Endothelial cell of umbilical vein (primary cell): ENCODE results near the gene NR2E3. TPM values are rescaled to one million over a fixed set of nuclear protein-coding genes. Genes with fewer than 3 reads are reported as not detected.

Experiments used
- BruUV-seq: library from RNA; stranded (reverse); fragments of 400-500 nt; replicated peaks from 2 replicates; lab custom pipeline; 2021; lab: Mats Ljungman, UMichigan
- CTCF ChIA-PET: fragments of 300-600, 350-600 bp; sonication (Branson Sonifier 250); formaldehyde crosslinking; loops from one replicate; lab custom pipeline; 2021; ENCODE audit warnings: antibody characterized with exemption, inconsistent platforms; lab: Charles Lee
- POLR2A ChIA-PET: fragments of 300-600, 350-600 bp; sonication (Branson Sonifier 250); formaldehyde crosslinking; loops from one replicate; lab custom pipeline; 2021; ENCODE audit warnings: antibody characterized with exemption, inconsistent platforms; lab: Charles Lee
- DNase-seq: peaks from one replicate; pipeline ENCODE4 v3.0.0-alpha.2; 2011; ENCODE audit warnings: low read depth, low spot score
- FAIRE-seq: peaks from 2 replicates; lab custom pipeline; 2011; peaks lifted over from hg19 to GRCh38; lab: Jason Lieb, UNC
- H2AFZ ChIP-seq: 2 replicates; pipeline ENCODE4 v1.6.0; 2012; ENCODE audit warnings: low read depth, low read length, control low read depth, inconsistent platforms
- H3K27ac ChIP-seq: 2 replicates; pipeline ENCODE4 v1.5.1; 2011; ENCODE audit warnings: low read depth, mild to moderate bottlenecking, control low read depth, low read length, moderate library complexity; ENCODE audit not compliant: insufficient read depth
- H3K27me3 ChIP-seq, 2 experiments: 2 replicates each; pipeline versions ENCODE4 v1.6.0 to v1.6.1; 2011; ENCODE audit warnings: low read length in 2 of 2, mixed read lengths in 1 of 2; ENCODE audit not compliant: control insufficient read depth in 2 of 2, insufficient read depth in 2 of 2
- H3K36me3 ChIP-seq, 2 experiments: 2 replicates in 1 of 2; 3 replicates in 1 of 2; pipeline ENCODE4 v1.5.1; 2011; ENCODE audit warnings: low read length in 2 of 2, mild to moderate bottlenecking in 1 of 2, moderate library complexity in 1 of 2; ENCODE audit not compliant: control insufficient read depth in 2 of 2, insufficient read depth in 2 of 2; ENCODE audit errors: extremely low read depth in 1 of 2
- H3K4me1 ChIP-seq: 3 replicates; pipeline ENCODE4 v1.5.1; 2011; ENCODE audit warnings: mild to moderate bottlenecking, low read length; ENCODE audit not compliant: control insufficient read depth, insufficient read depth; ENCODE audit errors: extremely low read depth
- H3K4me2 ChIP-seq: 2 replicates; pipeline ENCODE4 v1.6.1; 2011; ENCODE audit warnings: low read length, control low read depth, mixed read lengths; ENCODE audit not compliant: insufficient read depth
- H3K4me3 ChIP-seq, 3 experiments: fragments of 200-600 bp in 1 of 3; sonication (generic), shearing (Covaris generic) in 1 of 3; replicated peaks in 1 of 3; 2 replicates each; pipeline ENCODE4 v1.5.1; 2011 to 2016; ENCODE audit warnings: control low read depth in 3 of 3, low read length in 3 of 3, mild to moderate bottlenecking in 2 of 3, inconsistent platforms in 1 of 3, low read depth in 1 of 3, moderate library complexity in 1 of 3; ENCODE audit not compliant: insufficient read depth in 1 of 3
- H3K79me2 ChIP-seq: 2 replicates; pipeline ENCODE4 v1.6.0; 2012; ENCODE audit warnings: low read length, inconsistent platforms; ENCODE audit not compliant: control insufficient read depth, insufficient read depth
- H3K9ac ChIP-seq: replicated peaks from 2 replicates; pipeline ENCODE3; 2011; ENCODE audit warnings: low read length, control low read depth; ENCODE audit not compliant: insufficient read depth; ENCODE audit errors: extremely low read depth
- H3K9me1 ChIP-seq: replicated peaks from 3 replicates; pipeline ENCODE4 v1.6.0; 2011; ENCODE audit warnings: mild to moderate bottlenecking, low read length; ENCODE audit not compliant: control insufficient read depth, insufficient read depth; ENCODE audit errors: extremely low read depth
- H3K9me3 ChIP-seq: replicated peaks from 2 replicates; pipeline ENCODE4 v1.5.1; 2012; ENCODE audit warnings: low read length, inconsistent platforms; ENCODE audit not compliant: control insufficient read depth, insufficient read depth
- H4K20me1 ChIP-seq: replicated peaks from 2 replicates; pipeline ENCODE3; 2011; ENCODE audit warnings: mild to moderate bottlenecking, low read length; ENCODE audit not compliant: control insufficient read depth, insufficient read depth; ENCODE audit errors: extremely low read depth
- CTCF ChIP-seq, 2 donors: IDR thresholded peaks; 1 replicate in 1 of 2; 2 replicates in 1 of 2; pipeline ENCODE4 v1.5.1; 2011; ENCODE audit warnings: low read length in 2 of 2, mild to moderate bottlenecking in 2 of 2, moderate library complexity in 2 of 2, control low read depth in 1 of 2, inconsistent platforms in 1 of 2, low read depth in 1 of 2; ENCODE audit not compliant: insufficient read depth in 1 of 2; ENCODE audit errors: extremely low read depth in 1 of 2
- EZH2 ChIP-seq: IDR thresholded peaks from 2 replicates; pipeline ENCODE4 v1.6.1; 2012; ENCODE audit warnings: borderline replicate concordance, low read depth, mild to moderate bottlenecking, moderate library complexity, low read length, inconsistent platforms; ENCODE audit not compliant: severe bottlenecking
- FOS ChIP-seq: IDR thresholded peaks from 2 replicates; pipeline ENCODE4 v1.6.1; 2011; ENCODE audit warnings: mild to moderate bottlenecking, low read length, moderate library complexity, borderline replicate concordance; ENCODE audit not compliant: insufficient read depth
- GATA2 ChIP-seq: IDR thresholded peaks from 2 replicates; pipeline ENCODE4 v1.7.0; 2011; ENCODE audit warnings: low read depth, mild to moderate bottlenecking, moderate library complexity, mixed read lengths, low read length; ENCODE audit not compliant: insufficient read length, insufficient read depth
- JUN ChIP-seq: IDR thresholded peaks from 2 replicates; pipeline ENCODE4 v1.6.1; 2011; ENCODE audit warnings: borderline replicate concordance, low read depth; ENCODE audit not compliant: insufficient read length, insufficient read depth
- MAX ChIP-seq: IDR thresholded peaks from 2 replicates; pipeline ENCODE4 v1.6.1; 2011; ENCODE audit not compliant: insufficient read depth, insufficient read length
- MYC ChIP-seq: IDR thresholded peaks from one replicate; pipeline ENCODE4 v1.6.1; 2011; ENCODE audit warnings: mild to moderate bottlenecking, low read depth, low read length
- POLR2A ChIP-seq: IDR thresholded peaks from 2 replicates; pipeline ENCODE4 v1.6.1; 2012; ENCODE audit warnings: low read depth, mild to moderate bottlenecking, control low read depth, low read length
- POLR2AphosphoS5 ChIP-seq: IDR thresholded peaks from 2 replicates; pipeline ENCODE4 v1.6.1; 2012; ENCODE audit warnings: low read depth, mild to moderate bottlenecking, control low read depth, low read length, moderate library complexity; ENCODE audit not compliant: insufficient read depth
- dilution Hi-C: fragments of 300-500 bp; cut with MboI; formaldehyde crosslinking; loops from one replicate; pipeline ENCODE4 v1.15.0; 2019; ENCODE audit warnings: low sequenced_read_pairs; ENCODE audit not compliant: extremely low pct_ligation_motif_present
- intact Hi-C: fragments of 100-400 bp; cut with micrococcal nuclease; formaldehyde crosslinking; loops from one replicate; pipeline ENCODE4 v1.10.0; 2022
- polyA plus RNA-seq, 4 experiments: library from polyadenylated mRNA; depleted of rRNA in 3 of 4; stranded (reverse) in 3 of 4; unstranded in 1 of 4; fragments of >200 nt; gene quantifications; 2 replicates each; pipeline versions ENCODE4 v1.2.1 to v1.2.3, GENCODE V29; 2011 to 2012; ENCODE audit warnings: missing spikeins in 1 of 4
- total RNA-seq: library from RNA; stranded (reverse); gene quantifications from 2 replicates; pipeline ENCODE4 v1.2.3, GENCODE V29; 2021

Gene NR2E3
- total and polyA plus RNA-seq, 2 donors (not counting 3 experiments of a cell fraction or from before 2014, with no cell fraction given): 0.04 to 0.38 TPM

GRCh38 chr15:71811752-71812735, 1.7 kb downstream of the NR2E3 start:
- no peak overlapping the region for H3K4me2 ChIP-seq
- H3K27me3 ChIP-seq: no peaks in the 10 kb centered on the region
- H4K20me1 ChIP-seq: no peaks in the 10 kb centered on the region
- no peak overlapping the region for H2AFZ ChIP-seq
- no peaks in the 10 kb centered on the region for H3K79me2 ChIP-seq
- CTCF ChIA-PET: interaction anchor here (1.5 kb wide), 1 partner anchor 344 kb away, joined by 3 read pairs; no protein-coding TSS in a partner anchor
- H3K27ac ChIP-seq: no peak overlapping the region
- intact Hi-C loops (no loop called here), dilution Hi-C loops (no loop called here)
- no peaks in the 10 kb centered on the region for H3K9me1 ChIP-seq
- FAIRE-seq (no peak), DNase-seq (no peak)
- H3K9me3 ChIP-seq: no peaks in the 10 kb centered on the region
- TF ChIP-seq POLR2A: no peak
- no peaks in the 10 kb centered on the region for H3K36me3 ChIP-seq
- H3K9ac ChIP-seq: no peak overlapping the region
- POLR2A ChIA-PET: no interaction called here
- no TSS peak for BruUV-seq
- peaks cover 4% of the 10 kb centered on the region for H3K4me1 ChIP-seq
- no peak overlapping the region for H3K4me3 ChIP-seq

GRCh38 chr15:71812966-71813722, 2.8 kb downstream of the NR2E3 start:
- Histone ChIP-seq H3K27me3 (no peaks in the 10 kb centered on the region), H3K9ac (no peak overlapping the region), H3K9me1 (no peaks in the 10 kb centered on the region), H3K4me3 (no peak overlapping the region), H3K36me3 (no peaks in the 10 kb centered on the region), H2AFZ (no peak overlapping the region), H3K27ac (no peak overlapping the region), H3K79me2 (no peaks in the 10 kb centered on the region), H3K4me2 (no peak overlapping the region), H4K20me1 (no peaks in the 10 kb centered on the region), H3K9me3 (no peaks in the 10 kb centered on the region), H3K4me1 (no peaks in the 10 kb centered on the region)
- intact Hi-C loops (no loop called here), dilution Hi-C loops (no loop called here)
- BruUV-seq: no TSS peak
- FAIRE-seq (no peak), DNase-seq (no peak)
- TF ChIP-seq MYC (no peak), JUN (no peak), POLR2AphosphoS5 (no peak), FOS (no peak), POLR2A (no peak), MAX (no peak), GATA2 (no peak), EZH2 (no peak), CTCF (IDR thresholded peaks at IDR 0.05; ENCODE audit: extremely low read depth in 1 of 2, insufficient read depth in 1 of 2, low read depth in 1 of 2, low read length in 2 of 2) (no peak)
- ChIA-PET CTCF (interaction anchor here (1.4 to 1.5 kb wide), 2 partner anchors 69 to 343 kb away, joined by 3 read pairs; no protein-coding TSS in a partner anchor), POLR2A (no interaction called here)
